H1 (cell line): ENCODE measurements around the gene KRTAP3-1. TPM values are rescaled to one million over a fixed set of nuclear protein-coding genes. Genes with fewer than 3 reads are reported as not detected.

Source experiments
- CTCF ChIA-PET: fragments of 300-600 bp; sonication (Branson Sonifier 250); formaldehyde crosslinking; loops from one replicate; lab custom pipeline; 2021; ENCODE audit not compliant: partially characterized antibody; lab: Charles Lee
- POLR2A ChIA-PET: fragments of 300-600 bp; sonication (Branson Sonifier 250); formaldehyde crosslinking; loops from one replicate; lab custom pipeline; 2021; ENCODE audit warnings: inconsistent platforms; ENCODE audit not compliant: partially characterized antibody; lab: Charles Lee
- DNase-seq, 2 experiments: peaks; one replicate each; pipeline versions ENCODE4 v3.0.0 to v3.0.0-alpha.2; 2010 to 2022; ENCODE audit warnings: low spot score in 2 of 2, low read depth in 1 of 2, mixed read lengths in 1 of 2
- FAIRE-seq: peaks from 2 replicates; lab custom pipeline; 2011; peaks lifted over from hg19 to GRCh38; lab: Jason Lieb, UNC
- H2AFZ ChIP-seq: 2 replicates; pipeline ENCODE4 v1.8.1; 2012; ENCODE audit warnings: low read length, inconsistent platforms
- H2AK5ac ChIP-seq: 2 replicates; pipeline ENCODE4 v1.6.1; 2013; ENCODE audit warnings: low read depth, low read length
- H2BK120ac ChIP-seq: replicated peaks from 2 replicates; pipeline ENCODE3; 2013; ENCODE audit warnings: low read depth, low read length, inconsistent platforms
- H2BK12ac ChIP-seq: 2 replicates; pipeline ENCODE4 v1.6.1; 2013; ENCODE audit warnings: low read depth, low read length
- H2BK15ac ChIP-seq: 2 replicates; pipeline ENCODE4 v1.6.1; 2013; ENCODE audit warnings: low read length
- H2BK20ac ChIP-seq: 2 replicates; pipeline ENCODE4 v1.6.1; 2013; ENCODE audit warnings: low read length
- H2BK5ac ChIP-seq: 2 replicates; pipeline ENCODE4 v1.6.1; 2013; ENCODE audit warnings: low read depth, low read length
- H3K14ac ChIP-seq: 2 replicates; pipeline ENCODE4 v1.6.1; 2013; ENCODE audit warnings: inconsistent platforms; ENCODE audit not compliant: insufficient read length
- H3K18ac ChIP-seq: 2 replicates; pipeline ENCODE4 v1.6.1; 2013; ENCODE audit warnings: low read length; ENCODE audit errors: extremely low read depth
- H3K23ac ChIP-seq: 2 replicates; pipeline ENCODE4 v1.6.1; 2013; ENCODE audit warnings: inconsistent platforms; ENCODE audit not compliant: insufficient read length
- H3K23me2 ChIP-seq: 2 replicates; pipeline ENCODE4 v1.6.1; 2013; ENCODE audit warnings: low read depth, low read length
- H3K27ac ChIP-seq: 2 replicates; pipeline ENCODE4 v1.6.1; 2011; ENCODE audit warnings: low read depth, low read length, inconsistent platforms
- H3K27me3 ChIP-seq, 4 experiments: replicated peaks in 1 of 4; 1 replicate in 1 of 4; 2 replicates in 3 of 4; pipeline versions ENCODE4 v1.6.1 to v1.8.1; 2011 to 2013; ENCODE audit warnings: low read length in 3 of 4, mild to moderate bottlenecking in 3 of 4, inconsistent platforms in 2 of 4, mixed read lengths in 2 of 4, moderate library complexity in 1 of 4; ENCODE audit not compliant: control insufficient read depth in 3 of 4, insufficient read depth in 3 of 4; ENCODE audit errors: extremely low read depth in 1 of 4
- H3K36me3 ChIP-seq, 4 experiments: 2 replicates each; pipeline versions ENCODE4 v1.6.1 to v1.8.1; 2011 to 2013; ENCODE audit warnings: mild to moderate bottlenecking in 4 of 4, low read length in 3 of 4, moderate library complexity in 2 of 4, control low read depth in 1 of 4, inconsistent platforms in 1 of 4; ENCODE audit not compliant: insufficient read depth in 4 of 4, control insufficient read depth in 2 of 4
- H3K4ac ChIP-seq: replicated peaks from 2 replicates; pipeline ENCODE3; 2013; ENCODE audit warnings: low read length, low read depth, mixed read lengths, inconsistent platforms; ENCODE audit not compliant: insufficient read length
- H3K4me1 ChIP-seq, 4 experiments: replicated peaks in 1 of 4; 1 replicate in 1 of 4; 2 replicates in 3 of 4; pipeline versions ENCODE4 v1.6.1 to v1.8.1; 2011 to 2013; ENCODE audit warnings: low read length in 3 of 4, inconsistent platforms in 2 of 4, mixed read lengths in 1 of 4; ENCODE audit not compliant: insufficient read depth in 4 of 4, control insufficient read depth in 3 of 4
- H3K4me2 ChIP-seq, 2 experiments: 2 replicates each; pipeline versions ENCODE4 v1.6.1 to v1.8.1; 2011 to 2013; ENCODE audit warnings: low read depth in 2 of 2, low read length in 2 of 2, control low read depth in 1 of 2, inconsistent platforms in 1 of 2, mild to moderate bottlenecking in 1 of 2; ENCODE audit not compliant: insufficient read depth in 1 of 2
- H3K4me3 ChIP-seq, 4 experiments: fragments of 200-600, 300-600 bp in 1 of 4; sonication (generic), shearing (Covaris generic), sonication (Bioruptor Twin) in 1 of 4; 2 replicates each; pipeline versions ENCODE4 v1.5.1 to v1.8.1; 2011 to 2016; ENCODE audit warnings: low read length in 4 of 4, low read depth in 3 of 4, control low read depth in 2 of 4, inconsistent platforms in 2 of 4, mild to moderate bottlenecking in 2 of 4, mixed read lengths in 1 of 4, moderate library complexity in 1 of 4; ENCODE audit not compliant: insufficient read depth in 2 of 4; ENCODE audit errors: extremely low read depth in 1 of 4
- H3K56ac ChIP-seq: replicated peaks from 2 replicates; pipeline ENCODE3; 2013; ENCODE audit warnings: low read depth, mild to moderate bottlenecking, mixed read lengths, low read length, inconsistent platforms; ENCODE audit not compliant: insufficient read length
- H3K79me1 ChIP-seq: 2 replicates; pipeline ENCODE4 v1.6.1; 2013; ENCODE audit warnings: low read depth, low read length, control low read depth
- H3K79me2 ChIP-seq, 2 experiments: 2 replicates each; pipeline versions ENCODE4 v1.6.1 to v1.8.1; 2012 to 2013; ENCODE audit warnings: low read length in 2 of 2, mild to moderate bottlenecking in 2 of 2, inconsistent platforms in 1 of 2; ENCODE audit not compliant: insufficient read depth in 2 of 2, control insufficient read depth in 1 of 2
- H3K9ac ChIP-seq, 4 experiments: replicated peaks in 1 of 4; 1 replicate in 1 of 4; 2 replicates in 3 of 4; pipeline versions ENCODE4 v1.6.1 to v1.8.1; 2011 to 2013; ENCODE audit warnings: low read depth in 3 of 4, low read length in 3 of 4, control low read depth in 2 of 4, mild to moderate bottlenecking in 2 of 4, moderate library complexity in 2 of 4, inconsistent platforms in 1 of 4; ENCODE audit errors: extremely low read depth in 1 of 4
- H3K9me3 ChIP-seq, 2 experiments: 2 replicates each; pipeline versions ENCODE4 v1.6.1 to v1.8.1; 2012 to 2013; ENCODE audit warnings: mild to moderate bottlenecking in 2 of 2, moderate library complexity in 2 of 2, control low read depth in 1 of 2, inconsistent platforms in 1 of 2, low read depth in 1 of 2, low read length in 1 of 2, mixed read lengths in 1 of 2; ENCODE audit not compliant: insufficient read depth in 2 of 2
- H4K20me1 ChIP-seq, 2 experiments: replicated peaks in 1 of 2; 2 replicates each; pipeline versions ENCODE3 to v1.8.1; 2011 to 2013; ENCODE audit warnings: inconsistent platforms in 2 of 2, low read length in 2 of 2, mild to moderate bottlenecking in 1 of 2; ENCODE audit not compliant: insufficient read depth in 2 of 2, control insufficient read depth in 1 of 2
- H4K5ac ChIP-seq: 2 replicates; pipeline ENCODE4 v1.6.1; 2013; ENCODE audit warnings: low read length, low read depth, mixed read lengths, inconsistent platforms; ENCODE audit not compliant: insufficient read length
- H4K8ac ChIP-seq: 2 replicates; pipeline ENCODE4 v1.8.0; 2013; ENCODE audit warnings: mild to moderate bottlenecking, moderate library complexity, low read length, inconsistent platforms; ENCODE audit not compliant: insufficient read depth; ENCODE audit errors: extremely low read depth
- H4K91ac ChIP-seq: replicated peaks from 2 replicates; pipeline ENCODE3; 2013; ENCODE audit warnings: low read length, mixed read lengths, inconsistent platforms; ENCODE audit not compliant: insufficient read length
- CHD1 ChIP-seq: IDR thresholded peaks from 2 replicates; pipeline ENCODE4 v1.6.1; 2012; ENCODE audit warnings: low read depth, low read length, improper control_type of control experiment
- FOSL1 ChIP-seq: IDR thresholded peaks from 2 replicates; pipeline ENCODE4 v1.6.1; 2011; ENCODE audit warnings: mild to moderate bottlenecking, low read depth, low read length, moderate library complexity; ENCODE audit not compliant: insufficient read depth
- HDAC6 ChIP-seq: IDR thresholded peaks from one replicate; pipeline ENCODE4 v1.7.1; 2012; ENCODE audit warnings: low read depth, mild to moderate bottlenecking, inconsistent platforms, low read length, moderate library complexity
- JUN ChIP-seq: IDR thresholded peaks from 2 replicates; pipeline ENCODE4 v1.6.1; 2011; ENCODE audit warnings: low read depth, mild to moderate bottlenecking, improper control_type of control experiment, low read length
- NANOG ChIP-seq: IDR thresholded peaks from 2 replicates; pipeline ENCODE4 v1.6.1; 2011; ENCODE audit warnings: low read length, low read depth, mild to moderate bottlenecking, inconsistent platforms; ENCODE audit not compliant: insufficient read depth, poor library complexity, severe bottlenecking
- POLR2A ChIP-seq, 2 experiments: IDR thresholded peaks; 1 replicate in 1 of 2; 2 replicates in 1 of 2; pipeline ENCODE4 v1.6.1; 2011; ENCODE audit warnings: low read depth in 2 of 2, low read length in 2 of 2, mild to moderate bottlenecking in 2 of 2; ENCODE audit errors: control extremely low read depth in 1 of 2
- RNF2 ChIP-seq: fragments of 200-900, 300-1000 bp; sonication (generic); IDR thresholded peaks from 2 replicates; pipeline ENCODE4 v1.7.1; 2016; ENCODE audit warnings: borderline replicate concordance, low read depth, mild to moderate bottlenecking, antibody characterized with exemption, low read length; ENCODE audit not compliant: poor library complexity, severe bottlenecking; ENCODE audit errors: missing control alignments
- SAP30 ChIP-seq: fragments of 300-600 bp; sonication (generic); IDR thresholded peaks from 2 replicates; pipeline ENCODE4 v1.7.1; 2012; ENCODE audit warnings: low read length, moderate library complexity, mild to moderate bottlenecking, inconsistent platforms; ENCODE audit not compliant: insufficient read depth, insufficient replicate concordance
- SIN3A ChIP-seq, 2 experiments: IDR thresholded peaks in 1 of 2; conservative IDR thresholded peaks in 1 of 2; 2 replicates each; pipeline ENCODE4 v1.6.1; 2011 to 2012; ENCODE audit warnings: low read length in 2 of 2, improper control_type of control experiment in 1 of 2, low read depth in 1 of 2, mild to moderate bottlenecking in 1 of 2
- SIRT6 ChIP-seq: IDR thresholded peaks from one replicate; pipeline ENCODE4 v1.7.1; 2012; ENCODE audit warnings: low read length, inconsistent platforms
- SP4 ChIP-seq: IDR thresholded peaks from 2 replicates; pipeline ENCODE4 v1.6.1; 2012; ENCODE audit warnings: low read length, inconsistent platforms
- TEAD4 ChIP-seq: IDR thresholded peaks from 2 replicates; pipeline ENCODE4 v1.6.1; 2012; ENCODE audit warnings: low read depth, low read length, inconsistent platforms, mixed read lengths
- WGBS, 2 experiments: shearing (Covaris generic) in 1 of 2; methylation state at CpG; one replicate each; pipeline versions ENCODE4 v1.1.6 to v1.1.7; 2013 to 2015; ENCODE audit warnings: low lambda C conversion rate in 2 of 2, mixed read lengths in 2 of 2, inconsistent platforms in 1 of 2, low coverage in 1 of 2, missing lambda C conversion rate in 1 of 2; ENCODE audit not compliant: insufficient replicate concordance in 2 of 2, insufficient coverage in 1 of 2, insufficient read length in 1 of 2; ENCODE audit errors: extremely low coverage in 1 of 2, missing lambda C conversion rate in 1 of 2; 5-methylcytosine and 5-hydroxymethylcytosine counted together
- polyA plus RNA-seq, 7 experiments: library from polyadenylated mRNA; depleted of rRNA in 3 of 7; stranded (reverse) in 5 of 7; unstranded in 2 of 7; fragments of >200 nt in 5 of 7; fragments of 200-250 nt in 2 of 7; gene quantifications; 1 replicate in 5 of 7; 2 replicates in 1 of 7; 4 replicates in 1 of 7; pipeline versions ENCODE4 v1.2.1 to v1.2.3, GENCODE V29; 2011 to 2013; ENCODE audit warnings: missing spikeins in 2 of 7, mixed read lengths in 2 of 7
- total RNA-seq: library from RNA; stranded (reverse); fragmentation: NEBNext Ultra II Directional; extraction: Animal tissue kit (Norgen Biotek cat#: 25700); gene quantifications from 2 replicates; pipeline ENCODE4 v1.2.1, GENCODE V29; 2021
- TF ChIP-seq, protein P1 (sequence below): IDR thresholded peaks from 2 replicates; pipeline ENCODE4 v1.6.1; 2011; ENCODE audit warnings: low read length, improper control_type of control experiment

KRTAP3-1 gene
- total and polyA plus RNA-seq, 2 of the 8 experiments (the other 6 are each of a cell fraction or from before 2014, with no cell fraction given) = not detected

DNA sequence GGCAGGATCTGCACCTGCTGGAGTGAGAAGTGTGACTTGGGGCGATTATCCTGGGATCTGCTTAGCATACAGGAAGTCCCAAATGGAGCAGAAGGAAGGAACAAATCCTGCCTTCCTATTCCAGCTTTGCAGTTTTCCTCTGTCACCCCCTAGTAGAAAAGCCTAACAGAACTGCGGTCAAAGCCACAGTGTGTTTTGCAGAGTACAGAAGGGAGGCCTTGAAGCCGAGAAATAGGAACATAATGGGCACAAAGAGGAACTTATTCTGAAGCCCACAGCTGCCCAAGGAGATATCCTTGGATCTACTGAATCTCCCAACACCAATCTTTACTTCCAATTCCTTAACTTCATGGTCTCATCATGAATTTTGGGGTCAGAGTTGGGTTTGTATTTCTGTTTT is 9.6 kb upstream of the KRTAP3-1 start:
- no peaks in the 10 kb centered on the region for H3K79me1 ChIP-seq
- H3K4me1 ChIP-seq = no peaks in the 10 kb centered on the region
- no peak overlapping the region for H3K27ac ChIP-seq
- no peaks in the 10 kb centered on the region for H3K79me2 ChIP-seq
- no peaks in the 10 kb centered on the region; a peak in 1 of 7 replicates for H3K27me3 ChIP-seq
- H4K20me1 ChIP-seq = no peaks in the 10 kb centered on the region
- no peak overlapping the region for H2BK12ac ChIP-seq
- no peak overlapping the region for H2AK5ac ChIP-seq
- H3K4me2 ChIP-seq = no peak overlapping the region
- DNase-seq (no peak), FAIRE-seq (no peak)
- WGBS, 2 experiments = 83% methylated on average over 3 of the region's 3 CpGs; no CpG with 5 or more reads in 1 of the 2 experiments
- no peak overlapping the region for H3K4ac ChIP-seq
- H4K5ac ChIP-seq = no peak overlapping the region
- no peak overlapping the region for H4K91ac ChIP-seq
- H3K18ac ChIP-seq = no peak overlapping the region
- H3K23me2 ChIP-seq = no peaks in the 10 kb centered on the region
- H3K23ac ChIP-seq = no peak overlapping the region
- H2BK15ac ChIP-seq = no peak overlapping the region
- no peak overlapping the region for H4K8ac ChIP-seq
- no peak overlapping the region for H3K9ac ChIP-seq
- no peaks in the 10 kb centered on the region for H3K9me3 ChIP-seq
- peak overlapping the region; percentile 46; the same call in 1 of the 2 replicates for H2AFZ ChIP-seq
- no peak overlapping the region for H2BK120ac ChIP-seq
- no peak overlapping the region for H3K14ac ChIP-seq
- H3K36me3 ChIP-seq = no peaks in the 10 kb centered on the region
- no peak overlapping the region for H3K56ac ChIP-seq
- H3K4me3 ChIP-seq = no peak overlapping the region
- ChIA-PET CTCF (interaction anchor here (0.9 to 1.1 kb wide), 2 partner anchors 10 to 37 kb away, joined by 3 to 4 read pairs; partner anchors contain the start of gene KRTAP3-1), POLR2A (no interaction called here)
- no peak overlapping the region for H2BK5ac ChIP-seq
- H2BK20ac ChIP-seq = no peak overlapping the region
- TF ChIP-seq SP4 (no peak), SIRT6 (no peak), HDAC6 (no peak), POLR2A (IDR thresholded peaks at IDR 0.05; ENCODE audit: control extremely low read depth in 1 of 2, low read depth in 2 of 2, low read length in 2 of 2) (no peak), FOSL1 (no peak), TEAD4 (no peak), CHD1 (no peak), JUN (no peak), NANOG (no peak), SAP30 (no peak), SIN3A (conservative IDR thresholded peaks at IDR 0.05 in 1 of 2, IDR thresholded peaks at IDR 0.05 in 1 of 2; ENCODE audit: low read depth in 1 of 2, low read length in 2 of 2) (no peak), RNF2 (no peak)
- TF ChIP-seq, protein P1, sequence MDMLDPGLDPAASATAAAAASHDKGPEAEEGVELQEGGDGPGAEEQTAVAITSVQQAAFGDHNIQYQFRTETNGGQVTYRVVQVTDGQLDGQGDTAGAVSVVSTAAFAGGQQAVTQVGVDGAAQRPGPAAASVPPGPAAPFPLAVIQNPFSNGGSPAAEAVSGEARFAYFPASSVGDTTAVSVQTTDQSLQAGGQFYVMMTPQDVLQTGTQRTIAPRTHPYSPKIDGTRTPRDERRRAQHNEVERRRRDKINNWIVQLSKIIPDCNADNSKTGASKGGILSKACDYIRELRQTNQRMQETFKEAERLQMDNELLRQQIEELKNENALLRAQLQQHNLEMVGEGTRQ = no peak
